Activated gamma-delta T cell treated with Interleukin-2 at 50 U/mL for 16 hours (primary cell): ENCODE measurements around the gene SPART.

Source experiments
- DNase-seq: peaks from one replicate; pipeline ENCODE4 v3.0.0-alpha.2; 2020

The SPART gene, protein sequence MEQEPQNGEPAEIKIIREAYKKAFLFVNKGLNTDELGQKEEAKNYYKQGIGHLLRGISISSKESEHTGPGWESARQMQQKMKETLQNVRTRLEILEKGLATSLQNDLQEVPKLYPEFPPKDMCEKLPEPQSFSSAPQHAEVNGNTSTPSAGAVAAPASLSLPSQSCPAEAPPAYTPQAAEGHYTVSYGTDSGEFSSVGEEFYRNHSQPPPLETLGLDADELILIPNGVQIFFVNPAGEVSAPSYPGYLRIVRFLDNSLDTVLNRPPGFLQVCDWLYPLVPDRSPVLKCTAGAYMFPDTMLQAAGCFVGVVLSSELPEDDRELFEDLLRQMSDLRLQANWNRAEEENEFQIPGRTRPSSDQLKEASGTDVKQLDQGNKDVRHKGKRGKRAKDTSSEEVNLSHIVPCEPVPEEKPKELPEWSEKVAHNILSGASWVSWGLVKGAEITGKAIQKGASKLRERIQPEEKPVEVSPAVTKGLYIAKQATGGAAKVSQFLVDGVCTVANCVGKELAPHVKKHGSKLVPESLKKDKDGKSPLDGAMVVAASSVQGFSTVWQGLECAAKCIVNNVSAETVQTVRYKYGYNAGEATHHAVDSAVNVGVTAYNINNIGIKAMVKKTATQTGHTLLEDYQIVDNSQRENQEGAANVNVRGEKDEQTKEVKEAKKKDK

GRCh38 chr13:36346222-36347083, at the start of gene SPART:
Gene SPART, minus strand, starts transcription at chr13:36346394. Its CDS starts 10,564 bp downstream, at chr13:36335830.
- peak; percentile 80 for DNase-seq

DNA sequence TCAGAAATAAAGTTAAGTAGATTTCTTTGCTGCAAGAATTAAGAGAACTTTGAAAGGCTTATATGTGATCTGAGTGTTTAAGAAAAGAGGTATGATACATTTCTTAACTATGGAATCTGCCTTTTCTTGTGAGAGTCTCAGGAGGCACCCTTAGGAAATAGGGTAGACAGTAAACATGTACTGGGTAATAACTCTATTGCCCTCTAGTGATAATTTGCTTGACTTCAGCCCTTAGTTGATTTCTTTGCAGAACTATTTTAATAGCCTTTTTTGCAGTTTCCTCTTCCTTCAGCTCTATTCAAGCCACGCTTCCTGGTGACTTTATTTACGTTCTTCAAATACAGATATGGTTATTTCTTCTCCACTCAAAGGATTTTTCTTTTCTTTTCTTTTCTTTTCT, 49.1 kb upstream of the SPART start:
- no peak for DNase-seq

DNA sequence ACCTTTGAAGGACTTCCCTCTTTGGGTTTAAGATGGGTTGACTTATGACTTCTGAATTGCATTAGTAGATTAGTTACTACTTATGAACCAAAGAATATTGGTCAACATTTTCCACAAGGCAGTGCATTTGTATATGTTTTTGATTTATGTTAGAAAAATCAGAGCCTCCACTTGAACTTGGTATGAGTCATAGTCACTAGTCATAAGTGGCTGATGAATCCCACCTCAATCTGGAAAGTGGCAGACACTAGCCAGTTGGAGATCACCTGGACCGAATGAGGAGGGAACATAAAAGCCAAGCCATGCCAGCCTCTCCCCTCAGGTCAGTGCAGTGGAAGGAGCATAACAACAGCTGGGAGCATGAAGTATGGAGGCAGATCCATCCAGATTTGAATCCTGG, 39.3 kb upstream of the SPART start:
- DNase-seq, result no peak

GRCh38 chr13:36382030-36382429, 35.8 kb upstream of the SPART start:
- no peak for DNase-seq

DNA sequence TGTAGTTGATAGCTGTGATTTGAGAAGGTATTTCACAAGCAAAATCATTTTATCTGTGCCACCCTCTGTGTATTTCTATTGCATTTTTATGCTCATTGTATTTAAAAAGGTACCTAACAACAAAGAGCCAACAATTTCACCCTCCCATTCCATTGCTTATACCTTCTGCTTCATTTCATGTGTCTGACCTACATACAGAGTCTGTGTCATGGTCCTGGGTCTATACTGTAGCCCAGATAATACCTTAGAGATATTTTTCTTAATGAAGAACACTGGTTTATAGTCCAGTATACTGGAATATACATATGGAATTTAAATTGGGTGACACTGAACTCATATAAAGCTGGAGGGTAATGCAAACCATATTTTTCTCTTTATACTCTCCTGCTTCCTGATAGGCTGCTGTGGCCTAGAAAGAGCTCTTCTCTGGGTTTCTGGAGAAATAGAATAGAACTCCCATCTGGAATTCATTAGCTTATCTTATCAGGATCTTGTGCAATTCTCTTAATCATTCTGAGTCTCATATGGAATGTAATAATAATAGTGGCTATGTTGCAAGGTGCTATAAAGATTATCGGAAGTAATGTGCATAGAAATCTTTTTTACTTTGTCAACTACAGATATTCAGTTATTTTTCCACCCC, 31.8 kb upstream of the SPART start:
- DNase-seq, result no peak

- no peak for DNase-seq
Observed at GRCh38 chr13:36374063-36374462, 27.9 kb upstream of the SPART start.

DNA sequence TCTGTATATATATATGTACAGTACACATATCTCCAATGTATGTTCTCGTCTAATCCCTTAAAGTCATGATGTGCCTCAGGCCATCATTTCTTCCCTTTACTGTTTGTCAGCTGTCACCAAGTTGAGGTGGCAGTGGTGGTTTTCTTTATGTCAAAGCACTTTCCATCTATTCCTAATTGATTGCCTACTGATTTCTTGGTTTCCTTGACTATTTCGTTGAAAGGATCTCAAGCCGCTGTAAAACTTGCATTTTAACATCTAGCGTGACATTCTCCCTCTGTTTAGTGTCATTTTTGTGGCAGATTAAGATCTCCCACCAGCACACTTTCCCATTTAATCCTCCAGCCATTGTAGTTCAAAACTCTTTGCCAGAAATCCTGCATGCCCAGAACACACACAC, 25.0 kb upstream of the SPART start:
- no peak for DNase-seq

GRCh38 chr13:36370108-36370429, 23.9 kb upstream of the SPART start:
- DNase-seq, result no peak

DNA sequence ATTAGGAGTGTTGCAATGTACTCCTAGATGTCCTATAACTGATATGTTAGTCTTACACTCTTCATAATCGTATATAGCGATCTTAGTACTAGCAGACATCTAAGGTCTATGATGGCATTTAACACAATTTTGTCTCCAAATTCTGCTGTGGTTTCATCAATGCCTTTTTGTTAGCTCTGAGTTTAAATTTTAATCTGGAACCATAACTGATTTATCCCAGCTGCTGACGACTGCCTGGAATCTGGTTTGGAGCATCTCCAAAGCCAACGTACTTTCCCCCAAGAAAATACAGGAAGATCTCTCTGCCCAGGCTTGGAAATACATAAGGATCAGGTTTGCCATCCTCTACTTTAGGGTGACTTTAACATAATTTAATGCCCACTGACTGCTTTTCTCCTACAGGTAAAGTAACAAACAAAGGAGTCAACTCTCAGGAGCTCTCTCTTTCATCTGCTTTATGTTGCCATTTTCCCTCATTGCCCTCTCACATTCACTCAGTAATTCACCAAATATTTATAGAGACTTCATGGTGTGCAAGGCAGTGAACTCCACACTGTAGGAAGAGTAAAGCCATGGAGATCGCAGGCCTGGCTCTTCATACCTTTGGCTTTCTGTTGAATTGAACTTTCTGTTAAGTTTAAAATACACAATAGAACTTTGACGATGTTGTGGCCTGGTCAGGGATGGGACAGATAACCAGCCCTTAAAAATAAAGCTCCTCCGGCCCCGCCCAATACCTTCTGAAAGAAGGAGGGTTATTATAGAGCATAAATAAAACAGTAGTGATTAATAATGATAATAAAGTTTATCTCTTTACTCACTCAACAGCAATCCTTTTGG, 23.3 kb upstream of the SPART start:
- no peak for DNase-seq

DNA sequence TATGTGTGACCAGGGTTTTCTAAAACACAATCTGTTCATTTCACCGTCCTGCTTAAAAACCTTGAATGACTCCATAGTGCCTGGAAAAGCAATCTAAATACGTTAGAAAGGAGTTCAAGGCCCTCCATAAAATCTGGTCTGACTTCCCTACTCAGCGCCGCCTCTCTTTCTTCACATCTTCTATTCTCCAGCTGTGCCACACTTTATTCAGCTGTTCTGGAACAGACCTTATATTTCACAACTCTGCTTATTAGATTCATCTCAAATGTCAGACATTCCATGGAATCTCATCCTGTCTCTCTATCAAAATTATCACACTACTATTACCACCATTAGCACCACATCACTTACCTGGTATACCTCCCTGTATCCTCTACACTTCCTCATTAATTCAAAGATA, 19.8 kb upstream of the SPART start:
- no peak for DNase-seq

DNA sequence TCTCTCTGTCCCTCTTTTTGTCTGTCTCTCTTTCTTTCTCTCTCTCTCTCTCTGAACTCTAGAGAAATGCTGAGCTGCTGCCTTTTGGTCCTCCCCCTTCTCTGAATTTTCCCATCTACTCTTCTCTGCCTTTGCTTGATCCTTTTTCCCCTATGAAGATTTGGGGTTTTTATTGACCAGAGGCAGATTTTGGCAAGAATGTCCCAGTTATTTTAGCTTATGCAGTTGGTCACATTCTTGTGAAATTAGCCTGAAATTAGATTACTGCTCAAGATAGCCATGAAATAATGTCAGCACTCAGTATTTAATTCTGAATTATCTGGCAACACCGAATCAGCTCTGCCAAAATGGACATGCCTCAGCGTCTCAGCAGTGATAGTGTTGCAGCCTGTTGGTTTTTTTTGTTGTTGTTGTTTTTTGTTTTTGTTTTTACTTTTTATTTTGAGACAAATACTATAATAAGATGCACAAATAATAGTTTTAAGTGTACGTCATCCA, 17.2 kb upstream of the SPART start:
- DNase-seq, result no peak

DNA sequence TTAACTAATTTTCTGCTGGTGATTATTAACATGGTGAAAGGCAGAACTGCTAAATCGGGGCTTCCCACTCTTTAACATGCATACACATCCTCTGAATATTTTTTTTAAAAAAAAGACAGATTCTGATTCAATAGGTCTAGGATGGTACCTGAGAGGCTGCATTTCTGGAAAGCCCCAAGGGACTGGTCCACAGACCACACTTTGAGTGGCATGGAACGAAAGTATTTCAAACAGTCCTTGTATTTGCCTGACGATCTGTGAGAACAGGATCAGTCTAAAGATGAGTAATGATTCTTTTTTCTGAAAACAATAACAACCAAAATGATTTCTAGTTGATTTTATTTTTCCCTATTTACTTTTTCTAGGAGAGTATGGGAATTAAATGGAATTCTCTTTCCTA, 16.7 kb upstream of the SPART start:
- DNase-seq, result no peak

DNA sequence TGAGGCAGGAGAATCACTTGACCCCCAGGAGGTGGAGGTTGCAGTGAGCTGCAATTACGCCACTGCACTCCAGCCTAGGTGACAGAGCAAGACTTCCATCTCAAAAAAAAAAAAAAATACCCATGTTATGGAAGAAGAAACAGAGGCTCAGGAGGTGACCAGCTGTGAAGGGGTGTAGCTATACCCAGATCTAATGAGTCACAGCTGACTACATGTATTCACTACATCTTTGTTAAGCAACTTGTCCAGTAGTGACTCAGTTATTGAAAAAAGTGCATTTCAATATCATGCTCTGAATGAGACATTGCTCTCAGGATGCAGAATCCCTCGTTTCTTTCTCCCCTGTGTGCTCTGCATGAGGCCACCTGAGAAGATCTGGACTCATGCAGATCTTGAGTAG, 16.1 kb upstream of the SPART start:
- DNase-seq, result no peak

GRCh38 chr13:36360903-36361302, 14.7 kb upstream of the SPART start:
- DNase-seq, result no peak

- no peak for DNase-seq
Observed at GRCh38 chr13:36359301-36359950, 13.2 kb upstream of the SPART start.

- no peak for DNase-seq
Observed at GRCh38 chr13:36358175-36358718, 12.1 kb upstream of the SPART start.

DNA sequence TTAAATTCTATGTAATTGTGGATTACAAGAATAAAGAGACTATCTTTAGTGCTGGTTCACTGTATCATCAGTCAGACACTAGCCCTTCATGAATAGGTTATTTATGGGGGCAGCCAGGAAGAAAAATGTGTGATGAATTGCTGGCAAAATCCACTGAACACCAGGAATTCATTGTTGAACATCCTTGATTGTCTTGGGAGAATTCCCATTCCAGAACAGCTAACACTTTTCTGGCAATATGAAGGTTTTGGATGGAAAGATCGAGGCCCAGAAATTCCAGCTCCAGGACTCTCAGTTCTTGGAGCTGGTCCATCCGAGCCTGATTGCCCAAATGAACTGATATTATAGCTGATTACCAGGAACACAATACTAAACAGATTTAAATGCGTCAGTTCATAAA, 11.5 kb upstream of the SPART start:
- DNase-seq, result no peak

- no peak for DNase-seq
Observed at GRCh38 chr13:36357231-36357630, 11.0 kb upstream of the SPART start.

- no peak for DNase-seq
Observed at GRCh38 chr13:36356058-36356457, 9.9 kb upstream of the SPART start.

- DNase-seq, result no peak
Observed at GRCh38 chr13:36355632-36356031, 9.4 kb upstream of the SPART start.
